GM12874 (cell line): ENCODE data around the gene ALPL.

ENCODE experiments used
- CTCF ChIP-seq: IDR thresholded peaks from 2 replicates; pipeline ENCODE4 v1.5.1; 2011; ENCODE audit warnings: low read depth, mild to moderate bottlenecking, control low read depth, low read length, moderate library complexity; ENCODE audit not compliant: insufficient read depth

The ALPL gene

GRCh38 chr1:21618561-21619374 is 109.5 kb downstream of the ALPL start:
- TF ChIP-seq CTCF: no peak

- no peak for TF ChIP-seq CTCF
Observed at GRCh38 chr1:21619375-21619947, 110.2 kb downstream of the ALPL start.

GRCh38 chr1:21620011-21620410 is 110.8 kb downstream of the ALPL start:
- TF ChIP-seq CTCF: no peak

GRCh38 chr1:21620496-21620895 is 111.3 kb downstream of the ALPL start:
- no peak for TF ChIP-seq CTCF

- no peak for TF ChIP-seq CTCF
Observed at GRCh38 chr1:21621051-21621450, 111.8 kb downstream of the ALPL start.

GRCh38 chr1:21621761-21622436 is 112.7 kb downstream of the ALPL start:
- TF ChIP-seq CTCF: no peak
